ENCODE results near the gene MECP2. TPM values are rescaled to one million over a fixed set of nuclear protein-coding genes. Genes with fewer than 3 reads are reported as not detected.

Gene MECP2
- total and polyA plus RNA-seq, 2 donors (not counting 1 experiment from before 2014, with no cell fraction given), result 20.0 to 122 TPM

- TF ChIP-seq EZH2 (IDR thresholded peaks at IDR 0.05; ENCODE audit: borderline replicate concordance, insufficient read depth, low read depth, low read length, poor library complexity, severe bottlenecking), result no peak
- no peak for TF ChIP-seq CTCF (IDR thresholded peaks at IDR 0.05)
- Mint-ChIP-seq H3K27me3 (no peaks in the 10 kb centered on the region), H3K27ac (peak overlapping the region; percentile 70), H3K4me1 (peaks cover 10% of the 10 kb centered on the region), H3K4me3 (peak overlapping the region; percentile 53), H3K9me3 (ENCODE audit: insufficient read depth) (no peaks in the 10 kb centered on the region)
- no peaks in the 10 kb centered on the region for H4K20me1 ChIP-seq (ENCODE audit: control insufficient read depth, insufficient read depth, low read length, poor library complexity, severe bottlenecking)
- peak overlapping the region; percentile 43 for H2AFZ ChIP-seq (ENCODE audit: insufficient read depth, low read depth, low read length, poor library complexity, severe bottlenecking)
- 90% methylated on average over 2 of the region's 22 CpGs for WGBS (ENCODE audit: insufficient coverage)
- H3K9ac ChIP-seq (ENCODE audit: low read length), result no peak overlapping the region
- H3K4me3 ChIP-seq (ENCODE audit: control extremely low read depth in 1 of 5, extremely low read depth in 1 of 5, insufficient read depth in 1 of 5, low read depth in 2 of 5, low read length in 4 of 5), result no peak overlapping the region
- H3K4me2 ChIP-seq (replicated peaks; ENCODE audit: low read depth, low read length, poor library complexity, severe bottlenecking), result peak overlapping the region; percentile 38
- peak; percentile 58 for ATAC-seq (ENCODE audit: low read depth)
- no peaks in the 10 kb centered on the region for H3K27me3 ChIP-seq (replicated peaks in 1 of 4; ENCODE audit: control extremely low read depth in 1 of 4, control insufficient read depth in 3 of 4, insufficient read depth in 4 of 4, low read length in 3 of 4)
- intact Hi-C loops (cut with micrococcal nuclease), result no loop called here
- ChIA-PET POLR2A (interaction anchor here (0.6 kb wide), 1 partner anchor 247 kb away, joined by 7 read pairs; no protein-coding TSS in a partner anchor), CTCF (interaction anchor here (0.7 to 2.1 kb wide), 3 partner anchors 12 to 79 kb away, joined by 3 to 8 read pairs (median 3); no protein-coding TSS in a partner anchor)
- no peaks in the 10 kb centered on the region for H3K36me3 ChIP-seq (replicated peaks in 1 of 2; ENCODE audit: control extremely low read depth in 1 of 2, control insufficient read depth in 1 of 2, extremely low read depth in 1 of 2, insufficient read depth in 2 of 2, low read length in 1 of 2)
- no peaks in the 10 kb centered on the region for H3K9me3 ChIP-seq (ENCODE audit: control extremely low read depth in 1 of 3, control insufficient read depth in 2 of 3, insufficient read depth in 1 of 3, low read length in 2 of 3)
- peaks cover 3 to 23% of the 10 kb centered on the region in 2 donors for H3K4me1 ChIP-seq (ENCODE audit: control insufficient read depth in 2 of 2, insufficient read depth in 2 of 2, low read length in 2 of 2)
- H3K27ac ChIP-seq (ENCODE audit: low read length in 2 of 2), result no peak overlapping the region
- no peaks in the 10 kb centered on the region for H3K79me2 ChIP-seq (ENCODE audit: control insufficient read depth, insufficient read depth, low read length)
- peak; percentile 31 for DNase-seq
Observed at GRCh38 chrX:154123241-154124219, 26.0 kb upstream of the MECP2 start.

GRCh38 chrX:154121961-154122360, 24.4 kb upstream of the MECP2 start:
- POLR2A ChIA-PET, result no interaction called here
- intact Hi-C loops (cut with micrococcal nuclease), result no loop called here

More at GRCh38 chrX:154121961-154122360, 24.4 kb upstream of the MECP2 start:
- peaks cover 10% of the 10 kb centered on the region for H3K4me1 Mint-ChIP-seq
- WGBS (ENCODE audit: insufficient coverage), result 23% methylated on average over 7 of the region's 11 CpGs
- Histone ChIP-seq H2AFZ (ENCODE audit: insufficient read depth, low read depth, low read length, poor library complexity, severe bottlenecking) (no peak overlapping the region), H3K9ac (ENCODE audit: low read length) (no peak overlapping the region), H3K36me3 (replicated peaks in 1 of 2; ENCODE audit: control extremely low read depth in 1 of 2, control insufficient read depth in 1 of 2, extremely low read depth in 1 of 2, insufficient read depth in 2 of 2, low read length in 1 of 2) (no peaks in the 10 kb centered on the region), H3K4me3 (ENCODE audit: control extremely low read depth in 1 of 5, extremely low read depth in 1 of 5, insufficient read depth in 1 of 5, low read depth in 2 of 5, low read length in 4 of 5) (no peak overlapping the region), H3K4me2 (replicated peaks; ENCODE audit: low read depth, low read length, poor library complexity, severe bottlenecking) (no peak overlapping the region), H3K27me3 (replicated peaks in 1 of 4; ENCODE audit: control extremely low read depth in 1 of 4, control insufficient read depth in 3 of 4, insufficient read depth in 4 of 4, low read length in 3 of 4) (no peaks in the 10 kb centered on the region), H3K4me1 (ENCODE audit: control insufficient read depth in 2 of 2, insufficient read depth in 2 of 2, low read length in 2 of 2) (peaks cover 3 to 23% of the 10 kb centered on the region in 2 donors), H3K27ac (ENCODE audit: low read length in 2 of 2) (no peak overlapping the region), H4K20me1 (ENCODE audit: control insufficient read depth, insufficient read depth, low read length, poor library complexity, severe bottlenecking) (no peaks in the 10 kb centered on the region), H3K9me3 (ENCODE audit: control extremely low read depth in 1 of 3, control insufficient read depth in 2 of 3, insufficient read depth in 1 of 3, low read length in 2 of 3) (no peaks in the 10 kb centered on the region), H3K79me2 (ENCODE audit: control insufficient read depth, insufficient read depth, low read length) (no peaks in the 10 kb centered on the region)
- H3K27ac Mint-ChIP-seq, result no peak overlapping the region
- H3K4me3 Mint-ChIP-seq, result no peak overlapping the region
- no peaks in the 10 kb centered on the region for H3K27me3 Mint-ChIP-seq
- CTCF ChIA-PET, result interaction anchor here (2.1 kb wide), 1 partner anchor 17 kb away, joined by 8 read pairs; no protein-coding TSS in a partner anchor
- no peaks in the 10 kb centered on the region for H3K9me3 Mint-ChIP-seq (ENCODE audit: insufficient read depth)
- no peak for TF ChIP-seq CTCF (IDR thresholded peaks at IDR 0.05)
- TF ChIP-seq EZH2 (IDR thresholded peaks at IDR 0.05; ENCODE audit: borderline replicate concordance, insufficient read depth, low read depth, low read length, poor library complexity, severe bottlenecking), result no peak
- ATAC-seq (ENCODE audit: low read depth) (no peak), DNase-seq (no peak)

Measured in B cell (primary cell).